Peyer's patch (tissue), 4 donors: ENCODE data around the gene MET.

ENCODE experiments used
- CTCF ChIP-seq, 6 experiments: fragments of 450-650 bp in 4 of 6; fragments of 200-600 bp in 2 of 6; sonication (generic) in 1 of 6; IDR thresholded peaks; one replicate each; pipeline ENCODE4 v1.5.1; 2017 to 2019; ENCODE audit warnings: antibody characterized with exemption in 6 of 6, mild to moderate bottlenecking in 3 of 6, moderate library complexity in 1 of 6
- POLR2A ChIP-seq, 2 donors: fragments of 450-650 bp; IDR thresholded peaks; one replicate each; pipeline ENCODE4 v1.5.1; 2017; ENCODE audit warnings: antibody characterized with exemption in 2 of 2, mild to moderate bottlenecking in 2 of 2, moderate library complexity in 2 of 2

- TF ChIP-seq CTCF (IDR thresholded peaks at IDR 0.05) = no peak
- TF ChIP-seq POLR2A (IDR thresholded peaks at IDR 0.05) = no peak
Observed at GRCh38 chr7:116772926-116773749, 101.1 kb downstream of the MET start.
